GM06990 (cell line): ENCODE results near the gene CR1.
A peak's percentile ranks its signal among the peaks of the same experiment; 100 is the strongest.
"Not testable (repeated sequence)": the region's sequence is repeated elsewhere in the genome, so short reads cannot be mapped to it uniquely, and the experiment has no call there.

Source experiments
- DNase-seq: peaks from one replicate; pipeline ENCODE4 v3.0.0-alpha.2; 2011; ENCODE audit not compliant: insufficient read length; ENCODE audit errors: extremely low read depth
- H3K27me3 ChIP-seq: replicated peaks from 2 replicates; pipeline ENCODE4 v1.6.0; 2011; ENCODE audit warnings: low read length; ENCODE audit not compliant: control insufficient read depth, insufficient read depth
- H3K36me3 ChIP-seq: 2 replicates; pipeline ENCODE4 v1.5.1; 2011; ENCODE audit warnings: low read length; ENCODE audit not compliant: control insufficient read depth, insufficient read depth
- H3K4me3 ChIP-seq: replicated peaks from 2 replicates; pipeline ENCODE4 v1.5.1; 2011; ENCODE audit warnings: low read depth, mild to moderate bottlenecking, control low read depth, low read length
- CTCF ChIP-seq: IDR thresholded peaks from 2 replicates; pipeline ENCODE4 v1.5.1; 2011; ENCODE audit warnings: low read length, control low read depth, mild to moderate bottlenecking, inconsistent platforms; ENCODE audit not compliant: insufficient read depth, poor library complexity, severe bottlenecking

Gene CR1

GRCh38 chr1:207605444-207606361 lies 109.7 kb downstream of the CR1 start:
- H3K36me3 ChIP-seq, result no peaks in the 10 kb centered on the region
- no peak for DNase-seq

GRCh38 chr1:207606362-207606755 lies 110.4 kb downstream of the CR1 start:
- TF ChIP-seq CTCF, result no peak
- Histone ChIP-seq H3K27me3 (no peaks in the 10 kb centered on the region), H3K36me3 (no peaks in the 10 kb centered on the region; the same call in none of the 2 replicates), H3K4me3 (no peak overlapping the region)
- DNase-seq, result no peak

More at GRCh38 chr1:207605444-207606361, 109.7 kb downstream of the CR1 start:
- H3K4me3 ChIP-seq, result no peak overlapping the region
- H3K27me3 ChIP-seq, result no peaks in the 10 kb centered on the region
- no peak for TF ChIP-seq CTCF

- TF ChIP-seq CTCF, result no peak
- no peak overlapping the region for H3K4me3 ChIP-seq
- H3K27me3 ChIP-seq, result no peaks in the 10 kb centered on the region
- no peak for DNase-seq
- peaks cover 3% of the 10 kb centered on the region for H3K36me3 ChIP-seq
Measured at GRCh38 chr1:207612762-207613161, 116.8 kb downstream of the CR1 start.

- H3K27me3 ChIP-seq, result no peaks in the 10 kb centered on the region
- no peak for DNase-seq
- no peak overlapping the region for H3K4me3 ChIP-seq
- no peaks in the 10 kb centered on the region for H3K36me3 ChIP-seq
- TF ChIP-seq CTCF, result peak; percentile 73
Measured at GRCh38 chr1:207619871-207620542, 124.0 kb downstream of the CR1 start.

- Histone ChIP-seq H3K4me3 (no peak overlapping the region), H3K36me3 (no peaks in the 10 kb centered on the region), H3K27me3 (no peaks in the 10 kb centered on the region)
- TF ChIP-seq CTCF, result no peak
- no peak for DNase-seq
Measured at GRCh38 chr1:207620543-207620893, 124.6 kb downstream of the CR1 start.

GRCh38 chr1:207625504-207626071 lies 129.6 kb downstream of the CR1 start:
- not testable (repeated sequence) for H3K4me3 ChIP-seq, DNase-seq, H3K27me3 ChIP-seq, H3K36me3 ChIP-seq
